NT2/D1 (cell line): ENCODE measurements around the gene TMEM169.
"Not testable (repeated sequence)": the region's sequence is repeated elsewhere in the genome, so short reads cannot be mapped to it uniquely, and the experiment has no call there.

Source experiments
- DNase-seq: peaks from one replicate; pipeline ENCODE4 v3.0.0-alpha.2; 2011; ENCODE audit warnings: low read depth, low spot score
- H3K27me3 ChIP-seq: 2 replicates; pipeline ENCODE4 v1.6.0; 2011; ENCODE audit warnings: mild to moderate bottlenecking; ENCODE audit not compliant: insufficient read length, insufficient read depth
- H3K36me3 ChIP-seq: 2 replicates; pipeline ENCODE4 v1.6.1; 2011; ENCODE audit warnings: mild to moderate bottlenecking, low read length, mixed read lengths; ENCODE audit not compliant: insufficient read depth, insufficient read length
- H3K4me1 ChIP-seq: 2 replicates; pipeline ENCODE4 v1.5.1; 2011; ENCODE audit not compliant: insufficient read depth, insufficient read length
- H3K4me3 ChIP-seq: 2 replicates; pipeline ENCODE4 v1.5.1; 2011; ENCODE audit warnings: low read depth; ENCODE audit not compliant: insufficient read length
- H3K9ac ChIP-seq: 2 replicates; pipeline ENCODE4 v1.6.0; 2011; ENCODE audit warnings: low read depth; ENCODE audit not compliant: insufficient read length
- H3K9me3 ChIP-seq: 2 replicates; pipeline ENCODE4 v1.5.1; 2011; ENCODE audit warnings: mild to moderate bottlenecking, low read length; ENCODE audit not compliant: insufficient read depth
- SUZ12 ChIP-seq: IDR thresholded peaks from 2 replicates; pipeline ENCODE4 v1.6.1; 2011; ENCODE audit not compliant: insufficient read length, insufficient read depth; ENCODE audit errors: extremely low read depth
- YY1 ChIP-seq: IDR thresholded peaks from 2 replicates; pipeline ENCODE4 v1.6.1; 2011; ENCODE audit not compliant: insufficient read length, insufficient read depth
- ZNF274 ChIP-seq: IDR thresholded peaks from 2 replicates; pipeline ENCODE4 v1.6.1; 2011; ENCODE audit warnings: mild to moderate bottlenecking, low read depth, low read length

The TMEM169 gene

GRCh38 chr2:216139884-216140283, 58.2 kb downstream of the TMEM169 start:
- Histone ChIP-seq H3K4me3 (no peak overlapping the region), H3K9ac (no peak overlapping the region), H3K4me1 (no peaks in the 10 kb centered on the region), H3K27me3 (no peaks in the 10 kb centered on the region), H3K9me3 (no peaks in the 10 kb centered on the region), H3K36me3 (peaks cover 96% of the 10 kb centered on the region)
- TF ChIP-seq YY1: no peak
- TF ChIP-seq SUZ12: no peak
- TF ChIP-seq ZNF274: no peak
- DNase-seq: no peak

- not testable (repeated sequence) for H3K9me3 ChIP-seq, H3K4me1 ChIP-seq, DNase-seq, H3K9ac ChIP-seq, H3K27me3 ChIP-seq, H3K4me3 ChIP-seq
- H3K36me3 ChIP-seq: peaks cover 98% of the 10 kb centered on the region
These were observed 59.8 kb downstream of the TMEM169 start for GRCh38 chr2:216141516-216141915.

- no peaks in the 10 kb centered on the region for H3K9me3 ChIP-seq
- H3K4me1 ChIP-seq: no peaks in the 10 kb centered on the region
- H3K27me3 ChIP-seq: no peaks in the 10 kb centered on the region
- TF ChIP-seq YY1: no peak
- no peak for TF ChIP-seq SUZ12
- no peak for TF ChIP-seq ZNF274
- H3K4me3 ChIP-seq: no peak overlapping the region
- DNase-seq: no peak
- H3K9ac ChIP-seq: no peak overlapping the region
- H3K36me3 ChIP-seq: peaks cover 98% of the 10 kb centered on the region
These were observed 60.8 kb downstream of the TMEM169 start for GRCh38 chr2:216142540-216142939.

GRCh38 chr2:216144372-216144771, 62.7 kb downstream of the TMEM169 start:
- H3K9me3 ChIP-seq: no peaks in the 10 kb centered on the region
- H3K4me1 ChIP-seq: no peaks in the 10 kb centered on the region
- peaks cover 98% of the 10 kb centered on the region for H3K36me3 ChIP-seq
- no peak overlapping the region for H3K9ac ChIP-seq
- H3K27me3 ChIP-seq: no peaks in the 10 kb centered on the region
- no peak for DNase-seq
- H3K4me3 ChIP-seq: no peak overlapping the region
- TF ChIP-seq YY1: no peak
- TF ChIP-seq SUZ12: no peak
- TF ChIP-seq ZNF274: no peak

- Histone ChIP-seq H3K36me3 (peaks cover 98% of the 10 kb centered on the region), H3K4me3 (no peak overlapping the region), H3K9ac (no peak overlapping the region), H3K27me3 (no peaks in the 10 kb centered on the region), H3K9me3 (no peaks in the 10 kb centered on the region), H3K4me1 (no peaks in the 10 kb centered on the region)
- TF ChIP-seq YY1 (no peak), SUZ12 (no peak), ZNF274 (no peak)
- DNase-seq: no peak
These were observed 63.1 kb downstream of the TMEM169 start for GRCh38 chr2:216144857-216145256.

- H3K9ac ChIP-seq: no peak overlapping the region
- H3K4me1 ChIP-seq: no peaks in the 10 kb centered on the region
- no peak for TF ChIP-seq SUZ12
- no peak for TF ChIP-seq ZNF274
- no peak for TF ChIP-seq YY1
- no peak for DNase-seq
- no peaks in the 10 kb centered on the region for H3K9me3 ChIP-seq
- no peaks in the 10 kb centered on the region for H3K27me3 ChIP-seq
- H3K36me3 ChIP-seq: peaks cover 100% of the 10 kb centered on the region
- no peak overlapping the region for H3K4me3 ChIP-seq
These were observed 64.9 kb downstream of the TMEM169 start for GRCh38 chr2:216146573-216146972.

- H3K4me1 ChIP-seq: no peaks in the 10 kb centered on the region
- no peaks in the 10 kb centered on the region for H3K27me3 ChIP-seq
- peaks cover 100% of the 10 kb centered on the region for H3K36me3 ChIP-seq
These were observed 65.7 kb downstream of the TMEM169 start for GRCh38 chr2:216147172-216148131.

GRCh38 chr2:216148983-216149382, 67.3 kb downstream of the TMEM169 start:
- H3K9ac ChIP-seq: no peak overlapping the region

More at GRCh38 chr2:216147172-216148131, 65.7 kb downstream of the TMEM169 start:
- DNase-seq: no peak
- TF ChIP-seq YY1 (no peak), SUZ12 (no peak), ZNF274 (no peak)
- H3K9ac ChIP-seq: no peak overlapping the region
- H3K9me3 ChIP-seq: no peaks in the 10 kb centered on the region
- H3K4me3 ChIP-seq: no peak overlapping the region

More at GRCh38 chr2:216148983-216149382, 67.3 kb downstream of the TMEM169 start:
- TF ChIP-seq SUZ12 (no peak), YY1 (no peak), ZNF274 (no peak)
- Histone ChIP-seq H3K9me3 (no peaks in the 10 kb centered on the region), H3K4me1 (no peaks in the 10 kb centered on the region), H3K36me3 (peaks cover 100% of the 10 kb centered on the region), H3K27me3 (no peaks in the 10 kb centered on the region), H3K4me3 (no peak overlapping the region)
- no peak for DNase-seq
